ENCODE data around the gene NSUN3.
"Not testable (repeated sequence)": the region's sequence is repeated elsewhere in the genome, so short reads cannot be mapped to it uniquely, and the experiment has no call there.

Gene NSUN3

DNA sequence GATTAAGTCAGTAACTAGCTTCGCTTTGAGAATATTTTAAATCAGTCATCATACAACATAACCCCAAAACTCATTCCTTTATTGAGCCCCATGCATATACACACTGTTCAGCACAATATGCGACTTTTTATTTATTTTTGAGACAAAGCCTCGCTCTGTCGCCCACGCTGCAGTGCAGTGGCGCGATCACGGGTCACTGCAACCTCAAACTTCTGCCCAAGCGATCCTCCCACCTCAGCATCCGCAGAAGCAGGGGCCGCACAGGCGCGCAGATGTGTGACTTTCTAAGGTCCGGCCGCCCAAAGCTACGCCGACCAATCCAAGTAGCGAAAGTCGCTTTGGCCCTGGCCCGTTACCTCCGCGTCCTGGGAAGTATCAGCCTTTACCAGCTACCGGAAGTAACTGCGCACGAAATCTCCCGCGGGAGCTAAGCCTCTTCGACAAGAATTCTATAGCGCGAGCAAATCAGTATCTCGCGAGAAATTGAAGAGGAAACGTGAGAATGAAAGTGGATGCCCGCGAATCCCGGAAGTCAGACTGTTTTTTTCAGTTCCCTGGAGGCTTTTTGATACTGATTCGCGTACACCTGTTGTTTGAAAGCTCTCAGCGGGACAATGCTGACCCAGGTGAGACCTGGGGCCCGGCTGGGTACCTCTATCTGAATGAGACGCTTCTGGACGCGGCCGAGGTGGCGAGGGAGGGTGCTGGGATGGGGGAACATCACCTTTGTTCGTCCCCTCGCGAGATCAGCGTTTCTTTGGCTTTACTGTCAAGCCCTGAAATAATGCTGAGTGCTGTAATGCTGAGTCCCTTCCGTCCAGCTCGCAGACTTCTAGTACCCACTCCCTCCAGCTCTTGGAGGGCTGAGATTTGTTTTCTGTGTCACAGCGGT is at the start of gene NSUN3, which contains the start of gene DHFR2:
Gene NSUN3, plus strand, starts transcription at position 549 of the 892 bp plus-strand sequence. Its CDS starts 66 bp downstream, at position 615.
Gene DHFR2, minus strand, starts transcription at position 404 of the 892 bp plus-strand sequence. CDS start 1,405 bp downstream, outside the sequence.
- peak; percentile 70 for DNase-seq

DNA sequence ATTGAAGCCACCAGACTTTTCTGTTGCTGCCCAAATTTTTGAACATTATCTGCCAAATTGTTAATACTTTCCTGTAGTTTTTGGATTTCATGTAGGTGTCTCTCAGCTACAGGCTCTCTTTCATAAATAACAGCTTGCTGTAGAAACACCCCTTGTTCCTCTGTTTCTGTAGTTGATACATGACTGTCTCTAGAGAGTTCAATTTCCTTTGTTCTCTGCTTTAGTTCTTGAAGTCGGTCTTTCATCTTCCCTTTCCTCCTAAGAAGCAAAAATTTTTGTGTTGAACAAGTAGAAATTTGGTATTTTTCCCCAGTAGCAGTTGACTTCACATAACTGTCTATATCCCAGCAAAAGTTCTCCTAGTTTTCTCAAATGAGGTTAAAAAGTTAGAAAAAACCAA is 47.8 kb upstream of the NSUN3 start:
- DNase-seq = no peak

DNA sequence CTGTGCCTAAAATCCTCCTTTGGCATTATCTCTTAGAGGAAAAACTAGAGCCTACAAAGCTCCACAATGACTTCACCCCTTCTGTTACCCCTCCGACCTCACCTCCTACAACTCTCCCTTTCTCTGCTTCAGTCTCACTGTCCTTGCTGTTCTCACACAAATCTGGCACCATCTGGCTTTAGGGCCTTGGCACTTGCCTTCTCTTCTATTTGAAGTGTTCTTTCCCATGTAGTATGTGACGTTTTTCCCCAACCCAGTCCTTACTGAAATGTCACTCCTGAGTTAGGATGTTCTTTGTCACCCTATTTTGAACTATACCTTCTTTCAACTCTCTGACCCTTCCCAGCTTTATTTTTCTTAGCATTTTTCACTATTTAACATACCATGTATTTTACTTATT is 43.2 kb upstream of the NSUN3 start:
- DNase-seq = no peak

DNA sequence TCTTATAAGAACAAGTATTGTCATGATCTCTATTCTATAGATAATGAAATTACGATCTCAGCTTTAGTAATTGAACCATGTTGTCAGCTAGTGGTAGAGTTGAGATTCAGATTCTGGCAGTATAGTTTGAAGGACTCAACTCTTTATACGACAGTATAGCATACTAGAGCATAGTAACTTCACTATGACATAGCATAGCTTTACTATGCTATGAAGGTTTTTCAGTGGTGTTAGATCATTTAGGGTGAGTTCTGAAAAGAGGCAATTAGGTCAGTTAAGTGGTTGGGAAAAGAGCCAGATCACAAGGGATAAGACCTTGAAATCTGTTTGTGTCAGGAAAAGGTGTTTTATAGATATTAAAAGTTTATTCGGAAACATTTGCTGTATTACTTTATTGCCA is 42.6 kb upstream of the NSUN3 start:
- no peak for DNase-seq

DNA sequence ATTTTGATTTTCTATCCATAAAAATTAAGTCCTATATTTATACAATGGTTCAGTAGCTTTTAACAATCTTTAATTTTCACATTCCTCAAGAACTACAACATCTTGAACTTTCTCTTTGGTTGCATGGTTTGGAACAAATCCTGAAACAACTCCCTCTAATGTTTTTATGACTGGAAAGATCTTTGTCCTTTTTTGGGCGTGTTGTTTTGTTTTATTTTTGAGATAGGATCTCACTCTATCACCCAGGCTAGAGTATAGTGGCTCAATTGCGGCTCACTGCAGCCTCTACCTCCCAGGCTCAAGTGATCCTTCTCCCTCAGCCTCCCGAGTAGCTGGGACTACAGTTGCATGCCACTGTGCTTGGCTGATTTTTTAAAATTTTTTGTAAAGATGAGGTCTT is 38.5 kb upstream of the NSUN3 start:
- DNase-seq = no peak

DNA sequence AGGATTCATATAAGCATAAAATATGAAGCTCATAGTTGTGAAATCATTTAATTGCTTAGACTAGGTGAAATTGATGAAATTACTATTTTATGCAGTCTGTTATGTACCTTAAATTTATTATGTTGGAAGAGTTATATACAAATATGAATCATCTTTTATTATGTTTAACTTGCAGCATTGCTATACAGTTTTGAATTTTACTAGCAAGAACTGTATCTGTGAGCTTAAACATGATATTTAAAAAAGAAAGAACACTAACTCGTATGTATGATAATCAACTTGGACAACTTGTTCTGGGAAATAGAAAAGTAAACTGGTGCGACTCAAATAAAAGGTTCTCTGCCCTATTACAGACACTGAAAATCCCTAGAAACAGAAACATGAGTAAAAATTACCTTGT is 36.2 kb upstream of the NSUN3 start:
- DNase-seq = no peak

DNA sequence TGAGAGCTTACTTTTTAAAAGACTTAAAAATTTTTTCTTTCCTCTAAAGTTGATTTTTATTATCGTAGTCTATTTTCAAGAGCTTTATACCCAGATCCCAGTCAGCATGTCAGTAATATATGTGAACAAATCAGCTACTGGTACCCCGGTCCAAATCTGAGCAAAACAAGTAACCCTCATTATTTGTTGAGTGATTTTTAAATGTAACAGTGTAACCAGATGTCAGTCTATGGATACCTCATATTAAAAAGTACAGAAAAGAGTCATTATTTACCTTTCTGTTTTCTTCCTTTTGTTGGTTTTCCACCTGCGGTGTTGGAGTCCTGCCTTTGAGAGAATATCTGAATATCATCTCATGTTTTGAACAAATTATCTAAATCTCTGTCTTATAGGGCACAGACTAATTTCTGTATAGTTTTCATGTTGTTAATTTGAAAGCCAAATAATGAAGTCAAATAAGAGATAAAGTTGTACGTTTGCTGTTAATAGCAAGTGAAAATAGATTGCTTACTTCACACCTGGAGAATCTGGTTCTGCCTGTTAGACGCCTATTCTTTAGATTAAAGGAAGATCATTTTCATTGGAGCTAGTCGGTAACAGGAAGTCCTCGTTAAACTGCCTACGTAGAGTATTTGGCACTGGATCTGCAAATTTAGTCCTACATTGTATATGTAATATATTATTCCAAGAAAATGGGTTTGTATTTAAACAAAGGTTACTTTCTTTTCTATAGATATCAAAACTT is 34.6 kb upstream of the NSUN3 start, which contains the start of gene STX19:
Gene STX19, minus strand, starts transcription at position 505 of the 745 bp plus-strand sequence. CDS start 13,328 bp downstream, outside the sequence.
- DNase-seq = no peak

DNA sequence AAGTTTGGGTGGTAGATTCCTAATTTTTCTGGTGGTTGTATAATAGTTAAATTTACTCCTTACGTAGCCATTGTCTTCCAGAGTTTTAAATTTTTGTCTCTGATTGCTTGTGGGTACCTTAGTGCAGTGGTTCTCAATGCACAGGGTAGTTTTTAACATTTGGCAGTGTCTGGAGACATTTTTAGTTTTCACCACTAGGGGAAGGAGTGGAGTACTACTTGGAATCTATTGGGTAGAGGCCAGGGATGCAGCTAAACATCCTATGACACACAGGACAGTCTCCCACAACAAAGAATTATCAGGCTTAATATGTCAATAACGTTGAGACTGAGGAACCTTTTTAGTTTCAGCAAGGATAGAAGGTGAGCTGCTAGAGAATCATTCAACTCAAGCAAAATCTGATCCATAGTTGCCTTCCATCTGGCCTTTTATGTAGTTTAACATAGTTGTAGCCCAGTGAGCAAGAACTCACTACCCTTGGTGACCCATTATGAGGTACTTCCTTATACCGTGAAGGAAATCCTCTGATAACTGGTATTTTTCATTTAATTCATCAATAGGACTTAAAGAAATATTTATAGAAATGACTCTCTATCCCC is 25.9 kb upstream of the NSUN3 start:
- DNase-seq = no peak

DNA sequence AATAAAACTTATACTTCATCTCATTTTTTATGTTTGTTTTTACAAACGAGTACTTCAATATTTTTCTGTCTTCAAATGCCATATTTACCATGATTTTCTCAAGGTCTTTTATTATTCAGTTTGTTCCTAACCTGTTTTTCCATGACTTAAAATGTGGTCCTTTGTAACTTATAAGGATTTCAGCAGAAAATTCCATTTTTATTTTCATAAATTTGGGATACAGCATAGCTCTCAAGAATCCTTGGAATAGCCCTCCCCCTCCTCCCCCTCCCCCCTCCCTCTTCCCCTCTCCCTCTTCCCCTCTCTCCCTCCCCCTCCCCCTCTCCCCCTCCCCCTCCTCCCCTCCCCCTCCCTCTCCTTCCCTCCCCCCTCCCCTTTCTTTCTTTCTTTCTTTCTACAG is 19.6 kb upstream of the NSUN3 start:
- no peak for DNase-seq

DNA sequence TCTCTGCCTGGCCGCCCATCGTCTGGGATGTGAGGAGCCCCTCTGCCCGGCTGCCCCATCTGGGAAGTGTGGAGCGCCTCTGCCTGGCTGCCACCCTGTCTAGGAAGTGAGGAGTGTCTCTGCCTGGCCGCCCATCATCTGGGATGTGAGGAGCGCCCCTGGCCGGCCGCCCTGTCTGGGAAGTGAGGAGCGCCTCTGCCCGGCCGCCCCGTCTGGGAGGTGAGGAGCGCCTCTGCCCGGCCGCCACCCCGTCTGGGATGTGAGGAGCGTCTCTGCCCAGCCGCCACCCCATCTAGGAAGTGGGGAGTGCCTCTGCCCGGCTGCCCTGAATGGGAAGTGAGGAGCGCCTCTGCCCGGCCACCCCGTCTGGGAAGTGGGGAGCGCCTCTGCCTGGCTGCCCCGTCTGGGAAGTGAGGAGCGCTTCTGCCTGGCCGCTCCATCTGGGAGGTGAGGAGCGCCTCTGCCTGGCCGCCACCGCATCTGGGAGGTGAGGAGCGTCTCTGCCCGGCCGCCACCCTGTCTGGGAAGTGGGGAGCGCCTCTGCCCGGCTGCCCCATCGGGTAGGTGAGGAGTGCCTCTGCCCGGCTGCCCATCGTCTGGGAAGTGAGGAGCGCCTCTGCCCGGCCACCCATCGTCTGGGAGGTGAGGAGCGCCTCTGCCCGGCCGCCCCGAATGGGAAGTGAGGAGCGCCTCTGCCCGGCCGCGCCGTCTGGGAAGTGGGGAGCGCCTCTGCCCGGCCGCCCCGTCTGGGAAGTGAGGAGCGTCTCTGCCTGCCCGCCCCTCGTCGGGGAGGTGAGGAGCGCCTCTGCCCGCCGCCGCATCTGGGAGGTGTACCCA is 18.5 kb upstream of the NSUN3 start:
- not testable (repeated sequence) for DNase-seq

DNA sequence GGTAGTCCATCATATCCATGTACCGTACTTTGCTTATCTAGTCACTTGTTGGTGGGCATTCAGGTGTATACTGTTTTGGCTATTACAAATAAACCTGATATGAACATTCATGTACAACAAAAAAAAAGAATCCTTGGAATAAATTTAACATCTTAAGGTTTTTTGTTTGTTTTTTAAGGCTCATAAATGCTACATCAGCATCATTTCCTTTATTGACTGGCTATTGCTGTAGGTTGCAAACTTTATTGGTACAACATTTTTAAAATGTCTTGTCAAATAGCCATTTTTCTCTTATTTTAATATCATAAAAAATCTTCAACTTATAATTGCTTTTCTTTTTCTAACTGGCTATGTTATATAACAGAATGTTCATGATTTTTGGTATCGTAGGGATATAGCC is 16.3 kb upstream of the NSUN3 start:
- no peak for DNase-seq

DNA sequence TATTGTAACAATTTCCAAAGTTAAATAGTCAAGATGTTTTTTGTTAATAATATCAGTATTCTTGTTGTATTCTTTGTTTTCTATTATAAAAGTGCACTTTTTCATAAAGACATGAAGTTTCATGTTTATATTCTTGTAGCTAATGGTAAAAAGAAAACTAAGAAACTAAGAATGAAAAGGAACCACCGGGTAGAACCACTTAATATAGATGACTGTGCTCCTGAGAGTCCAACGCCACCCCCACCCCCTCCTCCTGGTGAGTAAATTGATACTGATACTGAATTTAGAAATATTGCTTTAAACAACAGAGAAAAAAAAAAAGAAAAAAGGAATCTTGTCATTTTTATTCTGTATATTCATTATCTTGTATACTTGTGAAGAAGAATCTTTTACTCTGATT is 13.6 kb upstream of the NSUN3 start:
- DNase-seq = no peak

DNA sequence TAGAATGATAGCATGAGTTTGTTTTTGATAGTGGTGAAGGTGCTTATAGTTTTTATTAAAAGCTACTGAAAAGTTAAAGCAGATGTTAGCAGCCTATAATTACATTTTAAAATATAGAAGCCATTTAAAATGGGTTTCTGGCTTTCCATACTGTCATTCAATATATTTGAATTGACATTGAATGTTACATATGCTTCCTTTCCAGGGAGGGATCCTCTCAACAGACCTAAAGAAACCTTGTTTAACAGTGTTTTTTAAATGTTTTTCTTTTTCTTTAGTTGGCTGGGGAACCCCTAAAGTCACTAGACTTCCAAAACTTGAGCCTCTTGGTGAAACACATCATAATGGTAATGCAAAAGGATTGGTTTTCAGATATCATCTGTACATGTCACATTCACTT is 12.3 kb upstream of the NSUN3 start:
- DNase-seq = no peak

DNA sequence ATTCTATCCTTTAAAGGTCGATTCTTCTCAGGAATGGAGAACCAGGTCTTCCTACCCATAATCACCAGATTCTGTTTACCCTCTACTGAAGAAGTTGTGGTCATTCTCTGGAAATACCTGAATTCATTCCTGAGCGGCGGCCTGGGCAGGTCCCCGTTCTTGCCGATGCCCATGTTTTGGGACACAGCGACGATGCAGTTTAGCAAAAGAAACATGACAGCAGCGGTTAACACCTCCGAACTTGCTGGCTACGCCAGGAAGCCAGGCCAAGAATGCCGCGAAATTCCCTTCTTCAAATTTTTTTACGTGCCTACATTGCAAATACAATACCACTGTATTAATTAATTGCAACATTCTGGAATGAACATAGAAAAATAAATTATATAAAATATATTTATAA is 1.6 kb upstream of the NSUN3 start:
- DNase-seq = no peak

DNA sequence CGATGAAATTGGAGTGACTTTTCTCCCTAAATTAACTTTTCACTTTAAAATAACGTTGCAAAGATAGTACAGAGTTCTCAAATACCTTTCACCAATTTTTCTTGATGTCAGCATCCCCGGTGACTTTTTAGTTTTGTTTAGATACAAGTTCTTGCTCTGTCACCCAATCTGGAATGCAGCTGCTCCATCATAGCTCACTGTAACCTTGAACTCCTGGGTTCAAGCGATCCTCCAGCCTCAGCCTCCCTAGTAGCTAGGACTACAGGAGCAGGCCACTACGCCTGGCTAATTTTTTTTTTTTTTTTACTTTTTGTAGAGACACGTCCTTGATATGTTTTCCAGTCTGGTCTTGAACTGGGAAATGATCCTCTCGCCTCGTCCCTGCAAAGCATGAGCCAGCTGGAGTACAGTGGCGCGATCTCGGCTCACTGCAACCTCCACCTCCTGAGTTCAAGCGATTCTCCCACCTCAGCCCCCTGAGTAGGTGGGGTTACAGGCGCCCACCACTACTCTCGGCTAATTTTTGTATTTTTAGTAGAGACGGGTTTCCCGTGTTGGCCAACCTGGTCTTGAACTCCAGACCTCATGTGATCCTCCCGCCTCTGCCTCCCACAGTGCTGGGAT is 747 bp downstream of the NSUN3 start:
- no peak for DNase-seq

DNA sequence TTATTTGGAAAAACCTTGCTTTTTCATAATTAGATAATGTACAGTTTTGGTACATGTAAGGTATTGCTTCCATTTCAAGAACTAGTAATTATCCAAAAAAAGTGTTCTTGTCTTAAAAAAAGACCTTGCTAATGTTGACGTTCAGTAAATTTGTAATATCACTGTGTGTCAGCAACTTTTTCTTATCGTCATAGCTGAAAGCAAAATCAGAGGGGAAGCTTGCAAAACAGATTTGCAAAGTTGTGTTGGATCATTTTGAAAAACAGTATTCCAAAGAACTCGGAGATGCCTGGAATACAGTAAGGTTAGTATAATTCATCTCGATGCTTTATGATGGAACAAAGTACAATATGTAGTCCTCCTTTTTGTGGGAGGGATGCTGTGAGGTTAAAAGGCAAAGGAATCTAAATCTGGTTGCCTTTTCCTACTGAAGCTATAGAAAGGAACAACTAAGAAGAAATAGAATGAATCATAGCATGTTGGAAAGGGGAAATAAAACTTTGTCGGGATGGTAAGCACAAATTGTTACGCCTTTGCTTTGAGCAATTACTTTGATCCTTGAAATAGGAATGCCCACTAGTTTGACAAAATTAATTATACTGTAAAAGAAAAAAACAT is 1.5 kb downstream of the NSUN3 start:
- no peak for DNase-seq

DNA sequence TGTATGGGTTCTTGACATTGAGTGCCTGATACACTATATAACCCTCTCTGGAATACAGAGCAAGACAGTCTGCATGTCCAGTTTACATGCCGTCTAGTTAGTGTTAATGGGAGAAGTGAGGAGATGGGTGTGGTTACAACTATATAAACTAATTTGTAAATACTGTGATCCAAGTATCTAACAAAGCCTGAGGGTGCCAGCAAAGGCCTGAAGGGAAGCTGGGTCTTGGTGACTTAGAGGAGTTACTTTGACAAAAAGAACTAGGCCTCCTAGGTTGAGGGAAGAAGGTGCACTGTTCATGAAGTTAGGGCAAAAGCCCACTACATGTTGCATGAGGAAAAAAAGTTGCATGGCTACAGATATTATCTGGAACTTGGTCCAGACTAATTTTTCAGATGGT is 2.3 kb downstream of the NSUN3 start:
- DNase-seq = no peak

DNA sequence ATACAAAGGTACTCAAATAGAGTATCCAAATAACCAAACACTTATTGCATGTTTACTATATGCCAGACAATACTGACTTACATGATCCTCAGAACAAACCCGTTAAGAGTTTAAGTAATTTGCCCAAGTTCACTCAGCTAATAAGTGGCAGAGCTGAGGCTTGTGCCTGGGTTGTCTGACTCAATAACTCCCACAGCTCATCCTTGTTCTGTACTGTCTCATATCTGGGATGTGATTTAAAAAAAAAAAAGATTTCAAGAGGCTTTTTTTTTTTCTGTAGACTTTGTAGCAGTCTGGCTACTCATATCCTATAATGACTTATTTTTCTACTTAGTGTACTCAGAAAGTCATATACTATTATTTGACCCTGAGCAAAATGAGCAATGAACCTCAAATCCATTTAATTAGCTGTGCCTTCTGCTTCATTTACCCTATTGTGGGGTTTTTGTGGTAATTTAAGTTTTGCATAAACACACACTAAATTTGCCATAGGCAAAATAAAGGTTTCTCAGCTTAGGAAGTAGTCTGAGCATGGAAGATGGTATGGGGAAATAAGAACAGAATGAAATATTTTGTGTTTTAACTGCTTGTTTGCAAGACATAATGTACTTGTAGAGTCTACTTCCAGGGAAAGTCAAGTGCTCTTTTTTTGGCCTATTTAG is 3.1 kb downstream of the NSUN3 start:
- no peak for DNase-seq

DNA sequence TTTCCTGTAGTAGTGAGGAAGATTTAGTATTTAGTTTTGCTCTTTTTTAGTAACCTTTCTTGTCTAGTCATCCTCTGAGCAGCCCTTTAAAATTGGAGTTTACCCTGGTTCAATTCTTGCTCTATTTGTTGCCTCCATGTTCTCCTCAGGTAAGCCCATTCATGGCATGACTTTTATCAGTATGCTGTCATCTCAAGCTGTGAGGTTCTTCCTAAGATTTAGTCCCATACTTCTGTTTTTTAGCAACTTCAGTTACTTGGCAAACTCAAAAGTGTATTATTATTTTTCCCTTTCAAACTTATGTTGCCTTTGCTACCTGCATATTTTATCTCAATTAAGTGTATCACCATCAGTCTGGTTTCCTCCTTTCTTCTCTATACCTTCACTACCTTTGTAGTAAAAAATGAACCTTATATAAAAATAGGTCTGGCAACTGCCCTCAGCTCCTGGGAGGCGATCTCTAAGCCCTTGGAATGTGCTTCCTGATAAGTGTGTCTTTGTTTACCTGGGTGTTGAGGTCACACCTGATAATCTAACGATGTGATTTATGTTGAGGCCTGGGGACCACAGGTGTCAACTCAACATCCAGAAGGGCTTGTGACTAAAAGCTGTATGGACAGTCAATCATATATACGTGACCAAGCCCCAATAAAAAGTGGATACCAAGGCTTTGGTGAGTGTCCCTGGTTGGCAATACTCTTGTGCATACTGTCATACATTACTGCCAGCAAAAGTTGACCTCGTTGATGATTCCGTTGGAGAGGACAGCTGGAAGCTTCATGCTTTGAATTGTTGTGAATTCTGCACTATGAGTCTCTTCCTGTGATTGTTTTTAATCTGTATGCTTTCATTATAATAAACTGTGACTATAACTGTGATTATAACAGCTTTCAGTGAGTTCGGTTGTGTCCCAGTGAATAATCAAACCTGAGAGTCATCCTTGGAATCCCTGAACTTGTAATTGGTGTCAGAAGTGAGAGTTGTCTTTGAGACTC is 3.9 kb downstream of the NSUN3 start:
- DNase-seq = no peak

Measured in activated CD4-positive, alpha-beta T cell treated with anti-CD3 and anti-CD28 coated beads for 1 hour (primary cell).